ENCODE data around the gene SLC9A8.

DNA sequence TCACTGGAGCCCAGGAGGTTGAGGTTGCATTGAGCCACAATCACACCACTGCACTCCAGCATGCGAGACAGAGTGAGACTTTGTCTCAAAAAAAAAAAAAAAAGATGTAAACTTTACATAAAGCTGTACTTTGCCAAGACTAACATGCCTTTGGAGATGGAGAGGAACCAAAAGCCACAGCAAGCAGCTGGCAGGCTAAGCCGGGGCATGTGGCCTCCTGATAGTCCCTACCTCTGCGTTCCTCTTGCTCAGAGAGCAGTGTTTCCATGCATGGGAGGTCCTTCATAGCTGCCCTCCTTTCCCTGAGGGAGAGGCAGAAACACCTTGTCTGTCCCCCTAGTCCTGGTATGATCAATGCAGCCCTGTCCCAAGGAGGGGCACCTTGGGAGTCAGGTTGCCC, 67.5 kb downstream of the SLC9A8 start:
- TF ChIP-seq EP300 (conservative IDR thresholded peaks at IDR 0.05; ENCODE audit: poor library complexity, severe bottlenecking) (no peak), CTCF (IDR thresholded peaks at IDR 0.05; ENCODE audit: poor library complexity, severe bottlenecking) (no peak)

All from neural cell (in vitro differentiated cells).